B cell (primary cell): ENCODE results near the gene APMAP.

Source experiments
- EZH2 ChIP-seq: IDR thresholded peaks from 2 replicates; pipeline ENCODE4 v1.6.1; 2012; ENCODE audit warnings: borderline replicate concordance, low read depth, mild to moderate bottlenecking, moderate library complexity, low read length; ENCODE audit not compliant: insufficient read depth, poor library complexity, severe bottlenecking
- TF ChIP-seq, protein P1 (sequence below): fragments of 200-600 bp; IDR thresholded peaks from one replicate; pipeline ENCODE4 v1.8.0; 2022; ENCODE audit warnings: antibody characterized with exemption, mild to moderate bottlenecking

DNA sequence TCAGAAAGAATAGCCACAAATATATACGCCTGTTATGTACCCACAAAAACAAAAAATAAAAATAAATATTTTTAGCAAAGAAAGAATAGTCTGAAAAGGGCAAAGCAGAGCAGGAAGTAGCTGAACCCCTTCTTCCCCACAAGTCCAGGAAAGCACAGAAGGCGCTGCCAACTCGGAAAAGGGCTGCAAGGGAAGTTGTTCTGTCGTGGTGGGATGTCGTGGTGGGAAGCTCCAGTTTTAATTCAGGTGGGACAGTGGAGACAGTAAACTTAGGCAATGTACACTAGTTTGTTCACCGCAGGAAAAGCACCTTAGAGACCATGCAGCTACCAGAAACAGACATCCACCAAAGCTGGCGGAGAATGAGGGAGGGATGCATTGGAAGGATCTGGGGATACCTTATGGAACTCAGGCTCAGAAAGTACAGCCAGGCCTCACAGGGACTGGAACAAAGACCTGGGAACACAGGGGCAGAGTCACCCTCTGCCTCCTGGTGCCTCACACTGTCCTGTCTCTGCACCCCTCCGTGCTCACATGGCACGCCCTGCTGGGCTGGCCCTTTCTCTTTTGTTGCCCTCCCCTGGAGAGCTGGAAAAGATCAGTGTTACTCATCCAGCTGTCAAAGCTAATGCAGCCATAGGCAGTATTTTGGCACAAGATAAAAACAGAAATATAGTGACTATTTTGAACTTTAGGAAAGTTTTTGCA lies 3.3 kb upstream of the APMAP start:
- TF ChIP-seq, protein P1, sequence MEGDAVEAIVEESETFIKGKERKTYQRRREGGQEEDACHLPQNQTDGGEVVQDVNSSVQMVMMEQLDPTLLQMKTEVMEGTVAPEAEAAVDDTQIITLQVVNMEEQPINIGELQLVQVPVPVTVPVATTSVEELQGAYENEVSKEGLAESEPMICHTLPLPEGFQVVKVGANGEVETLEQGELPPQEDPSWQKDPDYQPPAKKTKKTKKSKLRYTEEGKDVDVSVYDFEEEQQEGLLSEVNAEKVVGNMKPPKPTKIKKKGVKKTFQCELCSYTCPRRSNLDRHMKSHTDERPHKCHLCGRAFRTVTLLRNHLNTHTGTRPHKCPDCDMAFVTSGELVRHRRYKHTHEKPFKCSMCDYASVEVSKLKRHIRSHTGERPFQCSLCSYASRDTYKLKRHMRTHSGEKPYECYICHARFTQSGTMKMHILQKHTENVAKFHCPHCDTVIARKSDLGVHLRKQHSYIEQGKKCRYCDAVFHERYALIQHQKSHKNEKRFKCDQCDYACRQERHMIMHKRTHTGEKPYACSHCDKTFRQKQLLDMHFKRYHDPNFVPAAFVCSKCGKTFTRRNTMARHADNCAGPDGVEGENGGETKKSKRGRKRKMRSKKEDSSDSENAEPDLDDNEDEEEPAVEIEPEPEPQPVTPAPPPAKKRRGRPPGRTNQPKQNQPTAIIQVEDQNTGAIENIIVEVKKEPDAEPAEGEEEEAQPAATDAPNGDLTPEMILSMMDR, result no peak
- no peak for TF ChIP-seq EZH2
